ENCODE results near the gene CYTH4. TPM values are rescaled to one million over a fixed set of nuclear protein-coding genes. Genes with fewer than 3 reads are reported as not detected.

CYTH4 gene
- total RNA-seq, 2 donors from 2014 or later, result 20.7 to 31.7 TPM

- no peak for DNase-seq (ENCODE audit: low spot score)
- intact Hi-C loops (cut with DNase I), result no loop called here
These were observed 1.2 kb downstream of the CYTH4 start for GRCh38 chr22:37283393-37283937.

DNA sequence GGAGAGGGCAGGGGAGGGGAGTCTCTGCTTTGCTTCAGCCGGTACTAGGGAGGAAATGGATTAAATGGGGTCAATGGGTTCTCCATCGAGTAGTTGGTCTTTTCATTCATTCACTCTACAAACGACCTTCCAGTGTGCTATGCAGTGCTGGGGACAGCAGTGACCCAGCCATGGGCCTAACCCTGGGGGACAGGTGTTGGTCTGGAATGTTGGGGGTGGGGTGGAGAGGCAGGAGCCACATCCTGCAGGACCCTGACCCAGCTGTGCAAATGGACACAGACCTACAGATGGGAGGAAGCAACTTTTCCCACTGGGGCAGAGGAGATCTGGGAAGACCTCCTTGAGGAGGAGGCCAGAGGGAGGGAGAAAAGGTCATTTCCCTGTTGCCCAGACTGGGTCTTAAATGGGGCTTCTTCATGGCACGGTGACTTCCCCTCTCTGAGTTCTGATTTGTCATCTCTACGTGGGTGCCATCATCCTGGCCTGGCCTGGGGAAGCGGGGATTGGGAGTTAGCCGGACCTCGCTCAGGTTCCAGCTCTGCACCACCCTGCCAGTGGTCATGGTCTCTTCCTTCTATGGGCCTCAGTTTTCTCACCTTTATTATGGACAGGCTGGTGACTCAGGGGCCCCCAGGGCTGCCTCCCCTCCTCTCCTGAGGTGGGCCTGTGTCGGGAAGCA is 2.0 kb downstream of the CYTH4 start:
- DNase-seq (ENCODE audit: low spot score), result no peak
- intact Hi-C loops (cut with DNase I), result no loop called here

GRCh38 chr22:37284805-37285355 is 2.6 kb downstream of the CYTH4 start:
- intact Hi-C loops (cut with DNase I), result no loop called here
- peak; percentile 90 for DNase-seq (ENCODE audit: low spot score)

DNA sequence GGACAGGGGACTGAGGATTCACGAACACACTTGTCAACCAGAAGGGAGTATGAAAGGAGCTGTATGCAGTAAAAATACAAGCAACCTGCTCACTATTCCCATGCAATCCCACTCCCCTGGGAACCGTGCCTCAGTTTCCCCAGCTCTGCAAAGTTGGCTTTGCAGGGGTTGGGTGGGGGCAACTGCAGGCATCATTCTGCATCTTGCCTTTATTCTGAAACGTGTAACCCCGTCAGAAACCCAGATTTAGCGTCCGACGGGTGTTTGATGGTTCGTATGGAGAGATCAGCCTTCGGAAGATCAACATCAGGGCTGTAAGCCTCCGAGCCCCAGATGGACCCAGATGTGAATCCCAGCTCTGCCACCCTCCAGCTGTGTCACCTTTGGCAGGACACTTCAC is 3.6 kb downstream of the CYTH4 start:
- DNase-seq (ENCODE audit: low spot score), result no peak
- intact Hi-C loops (cut with DNase I), result no loop called here

GRCh38 chr22:37287550-37287951 is 5.2 kb downstream of the CYTH4 start:
- DNase-seq (ENCODE audit: low spot score), result no peak
- intact Hi-C loops (cut with DNase I), result no loop called here

GRCh38 chr22:37288521-37288920 is 6.2 kb downstream of the CYTH4 start:
- intact Hi-C loops (cut with DNase I), result no loop called here
- DNase-seq (ENCODE audit: low spot score), result no peak

GRCh38 chr22:37289156-37289735 is 6.9 kb downstream of the CYTH4 start:
- DNase-seq (ENCODE audit: low spot score), result no peak
- intact Hi-C loops (cut with DNase I), result no loop called here

DNA sequence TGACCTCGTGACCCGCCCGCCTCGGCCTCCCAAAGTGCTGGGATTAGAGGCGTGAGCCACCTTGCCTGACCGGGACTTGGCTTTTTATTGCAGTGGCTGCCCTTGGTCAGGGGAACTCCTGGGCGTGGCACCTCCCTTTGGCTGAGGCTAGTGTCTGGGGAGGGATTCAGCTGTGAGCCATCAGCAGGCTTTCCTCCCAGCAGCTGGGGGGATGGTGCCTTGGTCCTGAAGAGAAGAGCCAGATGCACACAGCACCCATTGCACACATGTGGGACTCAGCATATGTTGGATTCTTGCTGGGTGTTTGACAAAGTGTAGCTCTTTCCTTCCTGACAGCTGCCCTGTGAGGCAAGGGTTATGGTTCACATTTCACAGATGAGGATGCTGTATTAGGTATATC is 8.4 kb downstream of the CYTH4 start:
- DNase-seq (ENCODE audit: low spot score), result no peak
- intact Hi-C loops (cut with DNase I), result no loop called here

GRCh38 chr22:37291559-37292298 is 9.4 kb downstream of the CYTH4 start:
- intact Hi-C loops (cut with DNase I), result no loop called here
- DNase-seq (ENCODE audit: low spot score), result no peak

- intact Hi-C loops (cut with DNase I), result no loop called here
These were observed 10.3 kb downstream of the CYTH4 start for GRCh38 chr22:37292641-37293040.

GRCh38 chr22:37293172-37293571 is 10.9 kb downstream of the CYTH4 start:
- intact Hi-C loops (cut with DNase I), result no loop called here
- DNase-seq (ENCODE audit: low spot score), result no peak

More at GRCh38 chr22:37292641-37293040, 10.3 kb downstream of the CYTH4 start:
- DNase-seq (ENCODE audit: low spot score), result no peak

- DNase-seq (ENCODE audit: low spot score), result no peak
- intact Hi-C loops (cut with DNase I), result no loop called here
These were observed 12.4 kb downstream of the CYTH4 start for GRCh38 chr22:37294747-37295146.

DNA sequence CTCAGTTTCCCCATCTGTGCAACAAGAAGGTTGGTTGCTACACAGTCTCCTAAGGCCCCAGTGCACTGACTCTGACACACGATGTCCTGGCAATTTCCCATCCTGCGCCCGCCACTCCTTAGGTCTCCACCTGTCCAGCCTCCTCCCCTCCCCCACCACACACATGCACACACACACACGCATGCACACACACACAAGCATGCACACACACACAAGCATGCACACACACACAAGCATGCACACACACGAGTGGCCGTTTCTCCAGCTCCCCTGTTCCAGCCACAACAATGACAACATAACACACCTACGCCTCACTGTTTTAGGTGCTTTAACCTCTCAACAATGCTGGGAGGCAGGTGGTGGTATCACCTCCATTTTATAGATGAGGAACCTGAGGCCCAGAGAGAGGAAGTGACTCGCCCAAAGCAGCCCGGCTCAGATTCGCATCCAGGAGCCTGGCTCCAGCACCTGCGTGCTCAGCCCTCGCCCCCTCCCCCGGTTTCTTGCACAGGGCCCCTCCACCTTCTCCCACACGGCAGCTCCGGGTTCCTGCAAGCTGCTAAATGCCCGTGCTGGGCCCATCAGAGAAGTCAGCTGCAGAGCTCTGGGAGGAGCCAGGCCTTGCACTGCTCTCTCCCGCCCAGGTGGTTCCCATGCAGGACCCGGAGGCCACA is 13.0 kb downstream of the CYTH4 start:
- intact Hi-C loops (cut with DNase I), result no loop called here
- DNase-seq (ENCODE audit: low spot score), result no peak

DNA sequence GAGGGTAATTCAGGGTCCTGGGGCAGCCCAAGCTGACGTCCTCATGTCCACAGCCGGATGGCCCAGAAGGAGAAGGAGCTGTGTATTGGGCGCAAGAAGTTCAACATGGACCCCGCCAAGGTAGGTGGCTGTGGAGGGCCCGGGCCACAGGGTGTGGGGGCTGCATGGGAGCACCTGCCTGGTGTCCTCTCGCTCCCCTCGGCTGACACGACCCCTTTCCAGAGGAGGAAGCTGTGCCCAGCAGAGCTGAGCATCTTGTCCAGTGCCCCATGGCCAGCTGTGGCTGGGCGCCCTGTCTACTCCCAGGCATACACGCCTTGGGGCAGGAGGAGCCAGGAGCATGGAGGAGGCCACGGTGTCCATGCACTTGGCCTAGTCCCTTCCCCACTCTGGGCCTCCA is 13.6 kb downstream of the CYTH4 start:
- intact Hi-C loops (cut with DNase I), result no loop called here
- no peak for DNase-seq (ENCODE audit: low spot score)

- intact Hi-C loops (cut with DNase I), result no loop called here
- DNase-seq (ENCODE audit: low spot score), result no peak
These were observed 16.6 kb downstream of the CYTH4 start for GRCh38 chr22:37298748-37299495.

DNA sequence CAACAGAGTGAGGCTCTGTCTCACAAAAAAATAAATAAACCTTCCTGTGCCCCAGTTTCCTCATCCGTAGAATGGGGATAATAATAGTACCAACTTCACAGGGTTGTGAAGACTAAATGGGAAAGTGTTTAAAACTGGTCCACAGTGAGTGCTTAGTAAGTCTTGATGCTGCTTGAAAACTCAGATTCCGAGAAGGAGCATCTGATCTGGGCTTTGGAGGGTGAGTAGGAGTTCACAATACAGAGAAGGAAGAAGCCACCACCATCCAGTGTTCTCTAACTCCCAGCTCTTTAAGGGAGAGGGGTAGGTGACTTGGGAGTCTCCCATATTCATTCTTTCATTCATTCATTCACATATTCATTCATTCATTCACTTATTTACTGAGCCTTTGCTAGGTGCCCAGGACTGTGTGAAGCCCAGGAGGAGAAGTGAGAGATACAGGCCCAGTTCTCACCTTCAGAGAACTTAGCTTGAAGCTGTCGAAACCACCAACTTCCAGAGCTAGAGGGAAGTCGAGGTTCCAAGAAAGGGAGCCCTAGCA is 17.7 kb downstream of the CYTH4 start:
- no peak for DNase-seq (ENCODE audit: low spot score)
- intact Hi-C loops (cut with DNase I), result no loop called here

DNA sequence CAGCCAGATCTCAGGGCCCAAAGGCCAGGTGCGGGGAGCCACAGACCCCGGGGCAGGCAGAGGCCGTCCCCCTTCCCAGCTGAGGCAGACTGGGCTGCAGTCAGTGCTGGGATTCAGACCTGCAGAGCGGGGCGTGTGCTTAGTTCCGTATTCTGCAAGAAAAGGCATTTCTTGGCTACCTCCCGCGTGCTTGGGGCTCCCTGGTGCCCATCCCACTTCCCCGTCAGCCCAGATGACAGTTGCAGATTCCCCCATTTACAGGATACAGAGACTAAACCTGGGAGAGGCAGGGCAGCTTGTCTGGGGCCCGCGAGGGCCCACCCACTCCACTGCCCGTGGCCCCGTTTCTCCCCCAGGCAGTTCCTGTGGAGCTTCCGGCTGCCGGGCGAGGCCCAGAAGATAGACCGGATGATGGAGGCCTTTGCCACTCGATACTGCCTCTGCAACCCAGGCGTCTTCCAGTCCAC is 18.3 kb downstream of the CYTH4 start:
- no peak for DNase-seq (ENCODE audit: low spot score)
- intact Hi-C loops (cut with DNase I), result no loop called here

DNA sequence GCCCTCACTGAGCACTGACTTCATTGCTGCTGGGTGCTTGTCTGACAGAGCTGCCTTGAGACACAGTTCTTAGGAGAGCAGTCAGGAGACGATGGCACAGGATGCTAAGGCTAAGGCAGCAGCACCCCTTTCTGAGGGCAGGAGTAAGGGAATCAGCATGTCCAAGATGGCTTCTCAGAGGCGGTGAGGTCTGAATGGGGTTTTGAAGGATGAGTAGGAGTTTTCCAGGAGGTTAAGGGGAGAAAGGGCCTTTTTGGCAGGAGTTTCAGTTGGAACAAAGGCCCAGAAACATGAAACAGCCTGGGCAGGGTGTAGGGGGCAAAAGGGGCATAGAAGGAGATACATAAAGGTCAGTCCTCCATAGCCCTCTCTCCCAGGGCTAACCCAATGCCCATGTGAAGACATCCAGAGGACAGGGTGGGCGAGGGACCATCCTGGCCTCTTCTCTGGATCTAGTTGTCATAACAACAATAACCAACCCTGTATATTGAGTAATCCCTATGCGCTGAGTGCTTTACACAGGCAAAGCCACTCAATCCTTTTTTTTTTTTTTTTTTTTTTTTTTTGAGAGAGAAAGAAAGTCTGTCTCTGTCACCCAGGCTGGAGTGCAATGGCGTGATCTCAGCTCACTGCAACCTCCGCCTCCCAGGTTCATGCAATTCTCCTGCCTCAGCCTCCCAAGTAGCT is 19.0 kb downstream of the CYTH4 start:
- intact Hi-C loops (cut with DNase I), result no loop called here
- DNase-seq (ENCODE audit: low spot score), result no peak

All from posterior vena cava (tissue), 2 donors.